Stimulated activated CD4-positive, alpha-beta T cell treated with anti-CD3 and anti-CD28 coated beads, Interleukin-12 subunit alpha, Interleukin-12 subunit beta, amount 100 ng/mL, for 48 hours (primary cell): ENCODE data around the gene SYPL2.
"Not testable (repeated sequence)": the region's sequence is repeated elsewhere in the genome, so short reads cannot be mapped to it uniquely, and the experiment has no call there.

Experiments used
- DNase-seq, 3 donors: peaks; one replicate each; pipeline ENCODE4 v3.0.0-alpha.2; 2020; ENCODE audit warnings: low read depth in 2 of 3, low spot score in 1 of 3

The SYPL2 gene

GRCh38 chr1:109470245-109470644, 3.9 kb downstream of the SYPL2 start:
- DNase-seq, result no peak

DNA sequence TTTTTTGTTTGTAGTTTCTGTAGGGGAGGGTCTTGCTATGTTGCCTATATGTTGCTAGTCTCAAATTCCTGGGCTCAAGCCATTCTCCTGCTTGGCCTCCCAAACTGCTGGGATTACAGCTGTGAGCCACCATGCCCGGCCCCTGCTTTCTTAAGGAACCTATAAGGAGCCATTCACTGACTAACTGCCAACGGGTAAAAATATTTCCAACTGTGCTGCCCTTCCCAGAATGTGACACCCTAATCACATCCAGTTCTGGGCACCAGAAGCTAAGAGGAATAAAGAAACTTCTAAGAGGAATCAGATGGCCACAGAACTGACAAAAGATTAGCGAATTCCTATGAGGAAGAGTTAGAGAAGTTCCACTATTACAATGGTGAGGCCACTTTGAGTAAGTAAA, 6.4 kb downstream of the SYPL2 start:
- no peak for DNase-seq

- not testable (repeated sequence) for DNase-seq
Observed at GRCh38 chr1:109473284-109474057, 7.1 kb downstream of the SYPL2 start.

- DNase-seq, result no peak
Observed at GRCh38 chr1:109474697-109475096, 8.4 kb downstream of the SYPL2 start.

DNA sequence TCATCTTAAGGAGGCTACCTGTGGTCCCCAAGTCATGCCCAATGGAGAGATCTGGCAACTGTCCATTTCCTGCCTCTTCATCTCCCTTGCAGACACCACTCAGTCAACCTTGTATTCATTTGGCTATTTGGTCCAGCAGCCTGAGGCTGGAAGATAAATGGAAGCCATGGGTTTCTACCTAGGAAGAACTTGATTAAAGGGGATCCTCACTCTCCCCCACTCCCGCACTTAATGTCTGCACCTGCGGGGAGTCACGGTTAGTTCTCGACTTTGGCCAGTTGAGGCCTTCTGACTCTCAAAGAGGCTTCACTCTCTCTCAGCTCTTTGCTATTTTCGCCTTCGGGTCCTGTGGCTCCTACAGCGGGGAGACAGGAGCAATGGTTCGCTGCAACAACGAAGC, 8.9 kb downstream of the SYPL2 start:
- DNase-seq, result no peak

DNA sequence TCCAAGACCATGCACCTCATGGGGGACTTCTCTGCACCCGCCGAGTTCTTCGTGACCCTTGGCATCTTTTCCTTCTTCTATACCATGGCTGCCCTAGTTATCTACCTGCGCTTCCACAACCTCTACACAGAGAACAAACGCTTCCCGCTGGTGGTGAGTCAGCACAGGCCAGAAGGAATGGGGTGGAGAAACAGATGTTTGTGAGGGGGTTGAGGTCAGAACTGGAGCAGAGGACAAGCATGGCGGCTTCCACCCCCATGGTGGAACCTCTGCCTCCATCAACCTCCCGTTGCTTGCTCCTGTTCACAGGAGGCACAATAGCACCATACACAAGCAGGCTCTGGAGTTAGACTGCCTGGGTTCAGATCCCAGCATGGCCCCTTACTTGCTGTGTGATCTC, 10.5 kb downstream of the SYPL2 start:
- DNase-seq, result no peak

DNA sequence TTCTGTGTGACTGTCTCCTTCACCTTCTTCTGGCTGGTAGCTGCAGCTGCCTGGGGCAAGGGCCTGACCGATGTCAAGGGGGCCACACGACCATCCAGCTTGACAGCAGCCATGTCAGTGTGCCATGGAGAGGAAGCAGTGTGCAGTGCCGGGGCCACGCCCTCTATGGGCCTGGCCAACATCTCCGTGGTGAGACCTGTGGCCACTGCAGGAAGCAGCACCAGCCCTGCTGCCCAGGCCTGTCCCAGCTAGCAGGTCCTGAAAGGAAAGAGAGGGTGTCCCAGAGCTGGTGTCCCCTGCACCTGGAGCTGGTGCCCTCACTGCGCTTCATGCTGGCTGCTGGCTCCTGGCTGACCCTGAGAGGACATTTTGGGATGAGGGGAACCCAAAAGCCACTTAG, 11.5 kb downstream of the SYPL2 start:
- DNase-seq, result no peak

DNA sequence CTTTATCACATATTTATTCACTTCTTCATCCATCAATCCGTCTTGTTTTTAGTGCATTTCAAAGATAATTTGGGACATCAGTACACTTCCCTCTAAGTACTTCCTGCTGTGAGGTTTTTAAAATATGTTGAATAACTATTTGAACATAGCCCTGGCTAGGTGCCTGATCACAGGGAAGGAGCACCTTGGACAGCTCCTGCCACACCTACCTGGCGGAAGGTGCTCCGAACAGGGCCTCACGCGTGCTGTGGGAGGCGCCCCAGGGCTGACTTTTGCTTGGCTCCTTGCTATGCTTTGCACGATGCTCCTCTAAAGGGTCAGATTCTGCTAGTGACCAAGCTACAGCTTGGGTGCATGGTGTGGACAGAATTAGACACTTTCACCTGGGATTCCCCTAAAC, 12.5 kb downstream of the SYPL2 start:
- DNase-seq, result no peak

- DNase-seq, result no peak
Observed at GRCh38 chr1:109479311-109479710, 13.0 kb downstream of the SYPL2 start.

GRCh38 chr1:109479901-109480300, 13.6 kb downstream of the SYPL2 start:
- DNase-seq, result no peak

DNA sequence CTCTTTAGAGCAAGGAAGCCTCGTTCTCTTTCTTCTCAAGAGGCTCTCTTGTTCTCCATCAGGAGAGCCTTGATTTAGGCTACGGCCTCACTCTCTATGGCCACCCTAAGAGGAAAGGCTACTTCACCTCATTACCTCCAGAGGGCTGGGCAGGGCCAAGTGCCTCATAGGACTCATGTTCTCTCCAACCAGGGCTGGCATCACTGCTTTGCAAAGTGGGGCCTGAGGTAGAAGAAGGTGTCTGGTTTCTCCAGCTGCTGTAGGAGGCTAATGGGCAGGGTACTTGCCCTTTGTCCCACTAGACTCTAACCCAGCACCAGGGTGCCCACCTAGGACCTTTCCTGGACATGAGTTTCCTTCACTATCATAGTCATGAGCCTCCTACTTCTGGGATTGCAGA, 15.3 kb downstream of the SYPL2 start:
- DNase-seq, result no peak

DNA sequence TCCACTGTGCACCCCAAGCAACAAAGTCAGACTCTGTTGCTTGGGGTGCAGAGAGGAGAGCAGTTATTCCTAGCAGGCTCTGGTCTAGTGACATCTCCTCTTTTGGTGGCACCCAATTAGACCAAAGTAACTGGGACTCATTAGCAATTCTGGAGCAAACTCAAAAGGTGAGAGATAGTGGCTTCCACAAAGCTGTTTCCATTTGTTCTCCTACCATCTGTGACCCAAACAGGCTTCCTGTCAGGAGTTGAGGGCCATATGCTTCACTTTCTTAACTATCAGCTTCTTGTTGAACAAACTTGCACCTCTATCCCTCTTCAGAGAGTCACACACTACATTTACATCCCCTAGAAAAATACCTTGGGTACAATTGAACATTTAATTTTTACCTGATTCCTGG, 15.9 kb downstream of the SYPL2 start:
- DNase-seq, result no peak

- no peak for DNase-seq
Observed at GRCh38 chr1:109482791-109483671, 16.7 kb downstream of the SYPL2 start.

- peak; percentile 80 to 89 (median 86) for DNase-seq
Observed at GRCh38 chr1:109483672-109484518, 17.5 kb downstream of the SYPL2 start, which contains the start of gene ATXN7L2. TSS of gene ATXN7L2 (plus strand) at chr1:109483905. CDS start at chr1:109483954, 49 bp downstream.

GRCh38 chr1:109484519-109484975, 18.2 kb downstream of the SYPL2 start:
- no peak for DNase-seq

- DNase-seq, result no peak
Observed at GRCh38 chr1:109485001-109485400, 18.7 kb downstream of the SYPL2 start.

GRCh38 chr1:109487261-109487660, 20.9 kb downstream of the SYPL2 start:
- DNase-seq, result no peak

GRCh38 chr1:109488201-109488600, 21.9 kb downstream of the SYPL2 start:
- no peak for DNase-seq

DNA sequence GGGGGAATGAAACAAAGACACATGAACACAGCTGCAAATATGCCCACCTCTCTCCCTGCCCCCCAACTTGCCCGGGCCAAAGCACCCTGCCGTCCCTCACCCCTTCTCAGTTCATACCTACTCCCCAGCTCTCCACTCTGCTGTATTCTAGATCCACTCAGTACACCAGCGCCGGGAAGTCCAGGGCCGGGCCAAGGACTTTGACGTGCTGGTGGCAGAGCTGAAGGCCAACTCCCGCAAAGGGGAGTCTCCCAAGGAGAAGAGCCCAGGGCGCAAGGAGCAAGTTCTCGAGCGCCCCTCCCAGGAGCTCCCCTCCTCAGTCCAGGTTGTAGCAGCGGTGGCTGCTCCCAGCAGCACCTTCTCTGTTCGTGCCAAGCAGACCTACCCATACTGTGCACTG, 22.4 kb downstream of the SYPL2 start:
- DNase-seq, result no peak

GRCh38 chr1:109490029-109490933, 23.9 kb downstream of the SYPL2 start:
- peak in 2 of 3 donors; percentile 53 to 69 for DNase-seq
